IPS-15b (cell line): ENCODE measurements around the gene ZDHHC1.
"Not testable (repeated sequence)": the region's sequence is repeated elsewhere in the genome, so short reads cannot be mapped to it uniquely, and the experiment has no call there.

Experiments used
- H3K27me3 ChIP-seq: one replicate; pipeline ENCODE4 v1.6.1; 2013; ENCODE audit warnings: low read length; ENCODE audit not compliant: control insufficient read depth, insufficient read depth
- H3K36me3 ChIP-seq: one replicate; pipeline ENCODE4 v1.6.1; 2013; ENCODE audit warnings: low read length; ENCODE audit not compliant: control insufficient read depth, insufficient read depth
- H3K4me1 ChIP-seq: one replicate; pipeline ENCODE4 v1.6.1; 2013; ENCODE audit warnings: mild to moderate bottlenecking, low read length; ENCODE audit not compliant: control insufficient read depth, insufficient read depth
- H3K4me3 ChIP-seq: one replicate; pipeline ENCODE4 v1.5.1; 2013; ENCODE audit warnings: low read depth, low read length
- H3K9ac ChIP-seq: one replicate; pipeline ENCODE4 v1.6.1; 2013; ENCODE audit warnings: low read depth, mild to moderate bottlenecking, low read length
- H3K9me3 ChIP-seq: one replicate; pipeline ENCODE4 v1.6.1; 2013; ENCODE audit warnings: mild to moderate bottlenecking, low read length; ENCODE audit not compliant: control insufficient read depth, insufficient read depth

Gene ZDHHC1

DNA sequence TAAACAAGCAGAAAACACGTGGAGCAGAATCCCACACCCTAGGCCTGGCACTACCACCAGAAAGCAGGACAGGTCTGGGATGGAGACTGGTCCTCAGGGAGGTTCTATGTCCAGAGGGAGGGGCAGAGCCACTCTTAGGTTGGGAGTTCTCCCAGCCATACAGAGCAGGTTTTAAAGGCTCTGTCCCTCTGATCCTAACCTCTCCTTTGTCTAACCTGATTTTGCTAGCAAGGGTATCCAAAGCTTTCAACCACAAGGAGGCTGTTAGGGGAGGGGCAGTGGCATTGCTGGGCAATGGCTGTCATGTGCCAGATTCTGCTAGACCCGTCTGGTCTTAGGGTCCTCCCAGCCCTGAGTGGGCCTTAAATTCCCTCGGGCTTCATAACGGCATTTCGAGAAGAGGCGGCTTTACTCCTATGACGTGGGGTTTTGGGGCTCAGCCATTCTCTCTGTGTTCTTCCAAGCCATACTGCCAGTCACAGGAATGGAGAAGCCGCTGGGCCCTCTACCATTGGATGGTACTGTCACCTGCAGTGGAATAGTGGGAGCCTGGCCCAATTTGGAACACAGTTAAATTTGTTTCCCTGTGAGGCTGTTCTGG is 28.7 kb downstream of the ZDHHC1 start:
- no peak overlapping the region for H3K9ac ChIP-seq
- H3K27me3 ChIP-seq = peaks cover 4% of the 10 kb centered on the region
- peaks cover 6% of the 10 kb centered on the region for H3K4me1 ChIP-seq
- H3K4me3 ChIP-seq = no peak overlapping the region
- H3K36me3 ChIP-seq = no peaks in the 10 kb centered on the region
- H3K9me3 ChIP-seq = no peaks in the 10 kb centered on the region

- Histone ChIP-seq H3K9ac (no peak overlapping the region), H3K27me3 (no peaks in the 10 kb centered on the region), H3K9me3 (no peaks in the 10 kb centered on the region), H3K36me3 (no peaks in the 10 kb centered on the region), H3K4me1 (peaks cover 6% of the 10 kb centered on the region), H3K4me3 (no peak overlapping the region)
Observed at GRCh38 chr16:67386861-67387455, 29.3 kb downstream of the ZDHHC1 start.

DNA sequence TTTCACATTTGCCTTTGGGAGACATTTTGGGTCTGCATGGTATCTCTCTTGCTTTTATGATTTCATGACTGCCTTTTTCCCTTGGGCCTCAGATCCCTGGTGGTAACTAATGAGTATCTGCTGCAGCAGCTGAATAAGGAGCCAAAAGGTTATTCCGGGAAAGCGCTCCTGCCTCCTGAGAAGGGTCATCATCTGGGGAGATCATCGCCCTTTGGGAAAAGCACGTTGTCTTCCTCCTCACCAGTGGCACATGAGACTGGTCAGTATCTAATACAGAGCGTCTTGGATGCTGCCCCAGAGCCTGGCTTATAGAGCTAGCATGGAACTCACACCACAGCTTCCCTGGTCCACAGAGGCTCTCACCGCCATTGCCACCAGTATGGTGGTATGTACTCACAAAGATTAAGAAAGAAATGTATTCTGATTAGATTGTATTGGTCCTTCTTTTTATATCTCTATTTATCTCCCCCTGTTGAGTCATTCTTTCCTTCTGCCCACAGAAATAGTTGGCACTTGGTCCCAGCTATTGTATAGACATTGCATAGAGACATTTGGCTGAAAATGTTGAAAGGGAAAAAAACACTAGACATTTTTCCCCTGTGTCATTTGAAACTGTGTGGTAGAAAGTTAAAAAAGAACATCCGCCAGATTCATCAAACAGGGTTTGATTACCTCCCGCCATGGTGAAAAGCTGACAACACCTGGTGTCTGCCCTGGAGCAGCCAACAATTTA is 31.3 kb downstream of the ZDHHC1 start:
- Histone ChIP-seq H3K27me3 (no peaks in the 10 kb centered on the region), H3K9ac (no peak overlapping the region), H3K4me3 (no peak overlapping the region)

DNA sequence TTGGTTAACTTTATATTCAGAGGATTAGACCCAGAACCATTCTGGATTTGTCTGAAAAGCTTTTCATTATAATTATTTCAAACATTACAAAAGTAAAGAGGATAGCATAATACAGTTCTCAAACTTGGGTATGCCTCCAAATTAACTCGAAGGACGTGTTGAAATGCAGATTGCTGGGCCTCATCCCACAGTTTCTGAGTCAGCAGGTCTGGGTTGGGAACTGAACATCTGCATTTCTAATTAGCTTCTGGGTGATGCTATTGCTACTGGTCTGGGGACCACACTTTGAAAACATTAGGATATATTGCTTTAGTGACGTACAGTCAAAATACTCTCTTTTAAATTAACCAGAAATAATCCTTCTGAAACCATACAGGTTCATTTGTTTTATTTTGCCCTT is 33.0 kb downstream of the ZDHHC1 start:
- Histone ChIP-seq H3K4me3 (no peak overlapping the region), H3K27me3 (no peaks in the 10 kb centered on the region), H3K4me1 (peaks cover 6% of the 10 kb centered on the region), H3K36me3 (no peaks in the 10 kb centered on the region), H3K9ac (no peak overlapping the region), H3K9me3 (no peaks in the 10 kb centered on the region)

More for the DNA sequence above, 31.3 kb downstream of the ZDHHC1 start:
- peaks cover 6% of the 10 kb centered on the region for H3K4me1 ChIP-seq
- H3K9me3 ChIP-seq = no peaks in the 10 kb centered on the region
- no peaks in the 10 kb centered on the region for H3K36me3 ChIP-seq

- no peak overlapping the region for H3K4me3 ChIP-seq
Observed at GRCh38 chr16:67378642-67379041, 37.6 kb downstream of the ZDHHC1 start.

DNA sequence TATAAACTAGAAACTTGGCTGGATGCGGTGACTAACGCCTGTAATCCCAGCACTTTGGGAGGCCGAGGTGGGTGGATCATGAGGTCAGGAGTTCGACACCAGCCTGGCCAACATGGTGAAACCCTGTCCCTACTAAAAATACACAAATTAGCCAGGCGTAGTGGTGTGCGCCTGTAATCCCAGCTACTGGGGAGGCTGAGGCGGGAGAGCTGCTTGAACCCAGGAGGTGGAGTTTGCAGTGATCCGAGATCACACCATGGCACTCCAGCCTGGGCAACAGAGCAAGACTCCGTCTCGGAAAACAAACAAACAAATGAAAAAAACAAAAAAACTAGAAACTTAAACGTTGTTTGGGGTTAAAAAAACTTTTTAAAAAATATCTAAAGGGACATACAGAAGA is 40.3 kb downstream of the ZDHHC1 start:
- not testable (repeated sequence) for H3K9ac ChIP-seq, H3K4me1 ChIP-seq, H3K4me3 ChIP-seq, H3K9me3 ChIP-seq, H3K27me3 ChIP-seq, H3K36me3 ChIP-seq

More at GRCh38 chr16:67378642-67379041, 37.6 kb downstream of the ZDHHC1 start:
- Histone ChIP-seq H3K27me3 (no peaks in the 10 kb centered on the region), H3K36me3 (no peaks in the 10 kb centered on the region), H3K9me3 (no peaks in the 10 kb centered on the region), H3K9ac (no peak overlapping the region), H3K4me1 (no peaks in the 10 kb centered on the region)

DNA sequence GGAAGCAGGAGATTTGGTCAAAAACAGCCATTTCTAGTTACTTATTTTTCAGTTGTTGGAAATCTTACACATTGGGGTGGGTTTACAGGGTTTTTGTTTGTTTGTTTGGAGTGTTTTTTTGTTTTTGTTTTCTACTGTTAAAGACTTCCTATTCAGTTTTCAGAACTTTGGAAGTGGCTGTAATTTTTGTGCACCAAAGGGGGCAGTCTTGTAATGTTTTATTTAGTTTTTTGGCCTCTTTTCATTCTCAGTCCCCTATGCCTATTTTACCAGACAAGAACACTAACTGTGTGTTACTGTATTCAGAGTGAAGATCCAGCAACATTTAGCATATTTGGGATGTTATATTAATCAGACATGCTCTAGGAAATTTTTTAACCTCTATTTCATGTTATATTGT is 43.6 kb downstream of the ZDHHC1 start:
- Histone ChIP-seq H3K9me3 (no peaks in the 10 kb centered on the region), H3K4me3 (no peak overlapping the region), H3K4me1 (no peaks in the 10 kb centered on the region), H3K36me3 (no peaks in the 10 kb centered on the region), H3K27me3 (peaks cover 10% of the 10 kb centered on the region), H3K9ac (no peak overlapping the region)

GRCh38 chr16:67370661-67371060 is 45.6 kb downstream of the ZDHHC1 start:
- Histone ChIP-seq H3K9me3 (no peaks in the 10 kb centered on the region), H3K4me3 (no peak overlapping the region), H3K9ac (no peak overlapping the region), H3K36me3 (no peaks in the 10 kb centered on the region), H3K4me1 (no peaks in the 10 kb centered on the region), H3K27me3 (peaks cover 10% of the 10 kb centered on the region)

- H3K4me1 ChIP-seq = no peaks in the 10 kb centered on the region
- no peak overlapping the region for H3K9ac ChIP-seq
- no peak overlapping the region for H3K4me3 ChIP-seq
Observed at GRCh38 chr16:67364600-67365235, 51.6 kb downstream of the ZDHHC1 start.

GRCh38 chr16:67361038-67361437 is 55.2 kb downstream of the ZDHHC1 start:
- Histone ChIP-seq H3K36me3 (no peaks in the 10 kb centered on the region), H3K4me3 (no peak overlapping the region), H3K4me1 (no peaks in the 10 kb centered on the region), H3K27me3 (peaks cover 5% of the 10 kb centered on the region), H3K9me3 (no peaks in the 10 kb centered on the region), H3K9ac (no peak overlapping the region)

More at GRCh38 chr16:67364600-67365235, 51.6 kb downstream of the ZDHHC1 start:
- H3K27me3 ChIP-seq = peaks cover 11% of the 10 kb centered on the region
- no peaks in the 10 kb centered on the region for H3K36me3 ChIP-seq
- H3K9me3 ChIP-seq = no peaks in the 10 kb centered on the region

GRCh38 chr16:67359540-67360269 is 56.6 kb downstream of the ZDHHC1 start:
- not testable (repeated sequence) for H3K9ac ChIP-seq, H3K9me3 ChIP-seq, H3K4me3 ChIP-seq, H3K36me3 ChIP-seq, H3K27me3 ChIP-seq, H3K4me1 ChIP-seq
